Stimulated activated CD4-positive, alpha-beta T cell treated with anti-CD3 and anti-CD28 coated beads, Interleukin-12 subunit alpha, Interleukin-12 subunit beta, amount 100 ng/mL, for 48 hours (primary cell): ENCODE data around the gene WNT9A.

ENCODE experiments used
- DNase-seq, 3 donors: peaks; one replicate each; pipeline ENCODE4 v3.0.0-alpha.2; 2020; ENCODE audit warnings: low read depth in 2 of 3, low spot score in 1 of 3

WNT9A gene

DNA sequence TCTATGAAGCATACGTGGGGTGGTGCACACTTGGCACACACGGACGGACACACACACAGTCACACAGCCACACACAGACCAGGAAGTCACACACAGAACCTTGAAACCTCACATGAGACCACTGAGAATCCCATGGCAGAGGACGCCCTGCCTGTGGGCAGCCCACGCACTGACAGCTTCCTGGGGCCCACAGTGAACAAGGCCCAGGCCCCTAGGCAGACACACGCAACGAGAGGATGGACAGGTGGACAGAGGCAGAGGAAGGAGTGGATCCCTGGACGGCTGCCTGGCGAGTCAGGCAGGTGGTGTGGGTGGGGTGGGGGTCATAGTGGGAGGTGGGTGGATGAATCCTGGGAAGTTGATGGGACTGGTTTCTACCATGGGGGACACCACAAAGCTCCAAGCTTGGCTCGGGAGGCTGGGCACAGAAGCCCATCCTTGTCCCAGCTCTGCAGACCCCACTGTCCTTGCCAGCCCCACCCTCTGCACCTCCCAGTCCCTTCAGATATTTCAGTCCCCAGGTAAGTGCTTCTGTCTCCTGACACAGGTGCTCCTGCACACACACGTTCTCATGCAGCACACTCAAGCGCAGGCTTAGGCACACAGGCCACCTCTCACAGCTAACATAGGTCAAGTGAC lies 49.1 kb downstream of the WNT9A start:
- no peak for DNase-seq

DNA sequence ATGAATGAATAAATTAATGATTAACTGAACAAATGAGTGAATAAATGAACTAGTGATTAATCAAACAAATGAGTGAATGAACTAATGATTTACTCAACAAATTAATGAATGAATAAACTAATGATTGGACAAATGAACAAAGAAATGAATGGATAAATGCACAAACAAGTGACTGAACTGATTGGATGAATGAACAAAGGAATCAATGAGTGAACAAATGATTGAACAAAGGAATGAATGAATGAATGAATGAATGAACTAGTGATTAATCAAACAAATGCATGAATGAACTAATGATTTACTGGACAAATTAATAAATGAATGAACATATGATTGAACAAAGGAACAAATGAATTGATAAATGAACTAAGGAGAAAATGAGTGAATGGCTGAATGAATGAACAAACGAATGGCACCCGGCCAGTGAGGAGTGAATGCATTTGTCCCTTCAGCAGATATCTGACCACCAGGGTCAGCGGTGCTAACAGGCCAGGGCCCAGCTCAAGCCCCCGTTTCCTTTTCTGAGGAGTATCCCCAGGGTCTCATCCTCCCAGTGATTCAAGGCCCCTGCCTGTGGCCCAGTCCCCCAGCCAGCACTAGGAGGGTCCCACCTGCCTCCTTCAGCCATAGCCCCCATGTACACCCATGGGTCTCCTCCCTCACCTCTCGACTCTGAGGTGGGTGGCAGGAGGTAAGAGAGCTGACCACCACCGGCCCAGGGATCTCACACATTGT lies 49.9 kb downstream of the WNT9A start:
- DNase-seq, result no peak

DNA sequence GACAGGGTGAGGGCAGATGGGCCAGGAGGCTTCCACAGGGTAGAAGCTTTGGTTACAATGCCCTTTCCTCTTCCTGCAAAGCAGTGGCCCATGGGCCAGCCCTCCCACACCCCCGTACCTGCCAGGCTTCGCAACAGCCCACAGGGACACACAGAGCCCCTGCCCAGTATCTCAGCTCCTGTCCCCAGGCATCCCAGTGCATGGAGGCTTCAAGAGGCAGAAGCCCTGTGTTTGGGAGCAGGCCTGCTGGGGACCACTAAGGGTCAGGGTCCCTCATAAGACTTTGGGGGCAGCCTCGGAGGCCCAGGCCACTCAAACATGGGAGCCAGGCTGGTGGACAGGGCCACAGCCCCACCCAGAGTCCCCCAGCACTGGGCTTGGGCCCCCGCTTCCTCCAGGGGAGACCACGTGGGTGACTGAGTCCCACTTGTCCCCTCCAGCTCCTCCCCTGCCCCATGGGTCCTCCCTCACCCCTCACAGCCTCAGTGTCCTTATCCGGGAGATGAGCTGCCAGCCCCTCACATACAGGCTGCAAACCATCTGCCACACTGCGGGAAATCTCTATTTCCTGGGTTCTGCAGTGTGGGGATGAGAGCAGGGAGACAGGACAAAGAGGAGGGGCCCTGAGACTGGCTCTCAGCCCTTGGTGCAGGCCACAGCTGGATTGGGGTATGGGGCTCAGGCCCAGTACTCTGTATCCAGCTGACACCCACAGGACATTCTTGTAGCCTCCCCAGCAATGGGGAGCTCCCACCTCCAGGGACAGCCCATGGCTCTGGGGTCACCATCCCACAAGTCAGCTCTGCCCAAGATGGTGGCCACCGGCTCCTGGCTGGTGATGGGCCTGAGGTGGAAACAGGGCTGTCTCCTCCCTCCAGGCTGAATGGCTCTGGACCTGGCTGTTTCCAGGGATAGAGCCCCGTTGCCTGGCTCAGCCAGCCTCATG lies 50.7 kb downstream of the WNT9A start:
- DNase-seq, result no peak

DNA sequence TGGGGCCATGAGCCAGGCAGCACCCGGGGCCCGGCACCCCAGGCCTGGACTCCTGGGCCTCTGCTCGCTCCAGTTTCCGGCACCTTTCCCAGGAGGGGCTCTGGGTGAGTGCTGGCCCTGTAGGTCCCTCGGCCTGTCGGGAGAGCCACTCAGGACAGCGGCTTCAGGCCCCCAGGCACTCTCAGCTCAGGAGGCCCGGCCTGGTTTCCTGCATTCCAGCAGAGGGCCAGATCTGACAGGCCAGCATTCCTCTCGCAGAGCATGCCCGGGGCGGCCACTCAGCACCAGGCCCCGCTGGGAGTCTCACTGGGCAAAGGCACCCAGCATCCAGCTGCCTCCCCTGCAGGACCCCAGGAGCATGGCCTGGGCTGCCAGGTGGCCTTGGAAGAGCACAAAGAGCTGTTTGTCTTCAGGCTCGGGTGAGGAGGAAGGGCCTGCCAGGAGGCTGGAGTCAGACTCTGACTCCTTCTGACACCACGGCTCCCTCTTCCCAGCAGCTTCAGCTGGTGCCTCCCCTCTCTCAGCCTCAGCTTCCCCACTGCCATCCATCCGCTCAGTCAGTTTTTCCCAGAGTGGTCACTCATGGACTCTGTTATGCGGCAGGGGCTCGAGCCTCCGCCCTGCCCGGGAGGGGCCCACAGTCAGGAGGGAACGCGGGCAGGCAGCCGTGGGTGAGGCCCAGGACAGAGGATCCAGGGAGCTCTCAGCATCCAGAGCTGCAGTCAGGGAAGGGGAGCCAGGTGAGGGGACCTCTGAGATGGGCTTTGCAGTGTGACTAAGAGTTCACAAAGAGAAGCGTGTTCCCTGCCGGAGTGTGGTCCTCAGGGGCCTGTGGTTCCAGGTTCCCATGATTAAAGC lies 51.7 kb downstream of the WNT9A start:
- DNase-seq, result no peak

DNA sequence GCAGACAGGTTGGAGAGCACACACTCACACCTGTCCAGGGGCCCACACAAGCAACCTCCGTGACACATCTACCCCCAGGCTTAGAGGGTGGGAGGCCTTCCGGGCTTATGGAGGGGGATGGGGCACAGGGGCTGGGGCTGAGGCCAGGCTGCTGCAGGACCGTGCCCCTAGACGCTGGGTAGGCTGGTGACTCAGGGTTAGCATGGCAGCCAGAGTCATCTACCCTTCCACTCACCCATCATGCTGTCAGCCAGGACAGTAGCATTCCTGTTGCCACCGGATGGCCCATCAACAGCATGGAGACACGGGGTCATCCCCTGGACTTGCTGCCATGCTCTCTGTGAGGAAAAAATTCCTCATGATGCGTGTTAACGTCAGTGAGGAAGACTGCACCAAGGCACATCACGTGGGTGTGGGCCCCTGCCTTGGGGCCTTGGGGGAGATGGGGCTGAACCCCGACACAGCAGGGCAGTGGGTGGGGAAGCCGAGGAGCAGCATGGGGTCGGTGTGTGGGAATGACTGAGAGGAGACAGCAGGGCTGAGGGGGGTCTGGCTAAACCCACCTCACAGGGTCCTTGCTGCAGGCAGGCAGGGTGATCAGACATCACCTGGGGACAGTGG lies 52.8 kb downstream of the WNT9A start:
- no peak for DNase-seq

DNA sequence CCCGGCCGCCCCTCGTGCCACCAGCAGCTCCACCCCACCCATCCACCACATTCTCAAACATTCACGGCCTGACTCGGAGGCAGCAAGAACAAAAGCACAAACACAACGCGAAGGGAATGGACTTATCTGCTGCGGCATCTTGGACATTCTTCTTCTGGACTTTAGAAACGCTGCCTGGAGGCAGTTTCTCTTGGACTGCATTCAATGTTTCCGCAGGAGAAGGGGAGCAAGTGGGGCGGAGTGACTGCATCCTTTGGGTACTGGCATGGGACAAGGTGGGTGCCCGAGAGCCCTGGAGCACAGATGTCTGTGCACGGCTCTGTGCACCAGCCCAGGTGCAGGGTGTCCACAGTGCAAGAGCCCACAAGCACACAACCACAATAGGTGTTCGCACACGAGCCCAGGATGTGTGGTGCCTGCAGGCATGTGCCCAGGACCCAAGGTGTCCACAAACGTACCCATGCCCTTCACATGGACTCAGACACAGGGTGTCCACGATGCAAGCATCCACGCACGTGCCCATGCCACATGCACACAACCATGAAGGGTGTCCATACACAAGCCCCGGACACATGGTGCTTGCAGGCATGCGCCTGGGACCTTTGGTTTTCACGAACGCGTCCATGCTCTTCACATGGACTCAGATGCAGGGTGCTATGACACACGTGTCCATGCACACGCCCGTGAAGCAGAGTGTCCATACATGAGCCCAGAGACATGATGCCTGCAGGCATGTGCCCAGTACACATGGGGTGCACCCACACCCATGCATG lies 53.6 kb downstream of the WNT9A start:
- DNase-seq, result no peak

DNA sequence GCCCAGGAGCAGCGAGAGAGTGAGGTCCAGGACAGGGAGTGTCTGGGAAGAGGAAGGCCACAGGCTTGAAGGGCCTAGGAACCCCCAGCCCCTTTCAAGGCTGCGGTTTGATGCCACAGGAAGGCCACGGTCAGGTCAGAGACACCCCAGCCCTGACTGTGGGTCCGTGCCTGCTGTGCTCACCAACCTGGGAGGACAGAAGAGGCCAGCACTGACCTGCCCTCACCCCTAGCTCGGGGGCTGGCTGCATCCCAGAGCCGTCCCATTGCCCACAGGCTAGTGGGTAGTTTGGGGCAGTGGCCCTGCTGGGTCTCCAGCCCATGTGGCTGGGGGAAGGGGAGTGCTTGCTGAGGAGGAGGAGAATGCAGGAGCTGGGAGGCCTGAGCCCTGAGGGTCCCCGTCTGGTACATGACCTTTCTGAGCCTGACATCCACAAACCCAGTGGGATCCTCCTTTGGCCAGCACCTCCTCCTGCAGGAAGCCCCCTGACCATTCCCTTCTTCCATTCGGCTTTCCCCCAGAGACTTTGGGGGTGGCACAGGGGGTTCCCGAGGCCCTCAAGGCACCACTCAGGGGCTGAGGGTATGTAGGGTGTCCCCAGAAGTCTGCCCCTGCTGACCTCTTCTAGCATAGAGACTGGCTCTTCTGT lies 54.3 kb downstream of the WNT9A start:
- no peak for DNase-seq

DNA sequence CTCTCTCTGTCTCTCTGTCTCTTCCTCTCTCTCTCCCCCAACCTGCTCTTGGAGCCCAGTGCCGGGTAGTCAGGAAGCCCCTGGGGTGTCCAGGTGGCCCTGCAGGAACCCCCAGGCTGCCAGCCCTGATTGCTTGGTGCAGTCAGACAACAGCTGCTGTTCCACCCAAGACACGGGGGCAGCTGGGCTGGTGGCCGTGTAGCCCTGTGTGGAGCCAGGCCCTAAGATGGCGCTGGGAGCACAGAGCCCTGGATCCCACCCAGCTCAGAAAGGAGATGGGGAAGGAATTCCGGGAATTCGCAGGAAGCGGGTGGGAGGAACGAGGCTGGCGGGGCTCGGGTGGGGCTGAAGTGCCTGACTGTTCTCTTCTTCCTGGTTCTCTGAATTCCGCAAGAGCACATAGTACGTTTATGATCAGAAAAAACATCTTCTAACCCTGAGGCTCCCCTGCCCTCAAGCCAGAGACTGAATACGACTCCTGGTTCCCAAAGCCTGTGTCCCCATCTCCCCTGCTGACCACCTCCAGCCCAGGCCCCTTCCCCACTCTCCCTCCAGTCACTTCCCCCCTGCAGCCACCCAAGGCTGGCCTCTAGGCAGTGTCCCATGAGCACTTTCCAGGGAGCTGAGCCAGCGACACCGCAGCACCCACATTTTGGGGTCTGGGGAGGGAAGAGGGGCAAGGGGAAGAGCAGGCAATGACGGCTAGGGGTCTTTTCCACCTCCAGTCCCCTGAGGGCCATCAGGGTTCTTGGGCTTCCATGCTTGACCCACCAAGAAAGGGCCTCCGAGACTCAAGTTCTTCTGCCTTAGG lies 55.0 kb downstream of the WNT9A start:
- DNase-seq, result no peak

DNA sequence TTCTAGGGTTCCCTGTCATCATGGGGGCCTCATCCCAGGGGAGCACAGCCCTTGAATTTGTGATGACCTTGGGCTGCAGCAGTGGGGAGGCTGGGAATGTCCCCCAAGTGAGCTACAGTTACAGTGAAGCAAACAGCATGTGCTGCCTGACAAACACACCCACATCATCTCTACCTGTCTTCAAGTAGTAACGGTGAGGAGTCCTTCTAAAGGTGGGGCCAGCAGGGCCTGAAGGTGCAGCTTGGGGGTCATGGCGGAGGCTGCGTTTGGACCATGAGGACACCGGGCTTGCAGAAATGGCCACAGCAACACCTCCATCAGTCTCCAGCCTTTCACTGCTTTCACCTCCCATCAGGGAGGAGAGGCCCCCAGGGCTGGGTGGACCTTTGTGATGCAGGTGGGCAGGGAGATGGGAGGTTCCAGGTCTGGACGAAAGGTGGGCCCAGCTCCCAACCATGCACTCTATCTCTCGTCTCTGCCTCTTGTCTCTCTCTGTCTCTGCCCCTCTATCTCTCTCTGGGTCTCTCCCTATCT lies 55.7 kb downstream of the WNT9A start:
- no peak for DNase-seq

DNA sequence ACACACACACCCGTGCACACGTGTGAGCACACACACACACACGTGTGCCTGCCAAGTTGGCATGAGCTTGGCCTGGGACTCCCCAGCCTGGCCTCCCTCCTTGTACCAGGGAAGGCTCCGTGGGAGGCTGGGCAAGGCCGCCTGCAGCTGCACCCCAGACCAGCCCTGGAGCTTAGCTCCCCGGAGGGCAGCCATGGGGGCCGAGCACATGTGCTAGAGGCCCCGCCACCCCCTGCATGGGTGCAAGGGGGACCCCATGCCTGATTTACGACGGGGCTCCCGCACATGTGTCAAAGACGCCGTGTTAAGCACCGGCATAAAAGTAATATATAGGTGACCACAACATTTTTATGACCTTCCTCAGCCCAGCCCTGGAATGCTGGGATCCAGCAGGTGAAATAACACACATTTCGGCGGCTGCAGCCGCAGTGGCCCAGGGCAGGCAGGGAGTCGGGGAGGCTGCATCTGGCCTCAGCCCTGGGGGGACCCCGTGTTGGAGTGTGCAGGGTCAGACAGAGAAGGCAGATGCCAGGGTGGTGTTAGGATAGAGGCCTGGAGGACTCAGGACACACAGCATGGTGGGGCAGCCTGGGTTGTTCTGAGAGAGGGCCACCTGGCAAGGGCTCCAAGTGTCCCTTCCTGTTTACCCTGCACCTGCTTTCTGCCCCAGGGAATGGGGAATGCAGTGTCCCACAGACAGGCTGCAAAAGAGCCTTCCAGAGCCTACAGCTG lies 56.3 kb downstream of the WNT9A start:
- DNase-seq, result no peak

DNA sequence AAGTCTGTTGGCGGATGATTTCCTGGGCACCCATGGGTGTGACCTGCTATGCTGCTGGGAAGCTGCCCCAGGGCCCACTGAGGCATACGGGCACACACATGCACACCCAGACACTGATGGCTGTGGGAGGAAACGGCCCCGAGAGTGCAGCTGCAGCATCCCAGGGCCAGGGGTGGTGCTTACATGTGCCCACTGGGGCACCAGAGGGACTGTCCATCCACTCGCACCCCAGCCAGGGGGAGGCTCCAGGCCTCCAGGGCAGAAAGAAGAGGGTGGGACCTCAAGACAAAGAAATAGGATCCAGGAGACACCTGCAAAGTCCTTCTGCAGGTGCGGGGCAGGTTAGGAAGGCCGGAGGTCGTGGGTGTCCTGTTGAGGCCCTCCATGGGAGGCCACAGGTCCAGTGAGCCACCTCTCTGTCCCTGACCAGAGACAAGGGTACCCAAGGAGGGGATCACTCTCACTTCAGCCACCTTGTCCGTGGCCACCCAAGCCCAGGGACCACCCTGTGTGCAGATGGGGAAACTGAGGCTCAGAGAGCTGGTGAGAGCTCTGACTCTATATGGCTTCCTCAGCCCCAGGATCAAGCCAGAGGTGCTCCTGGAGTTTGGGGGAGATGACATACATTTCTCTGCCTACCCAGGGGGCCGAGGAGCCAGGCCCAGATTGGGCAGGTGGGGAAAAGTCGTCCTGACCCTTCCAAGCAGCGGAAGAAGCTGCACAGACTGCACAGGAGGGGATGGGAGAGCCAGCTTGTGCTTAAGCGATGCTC lies 57.1 kb downstream of the WNT9A start:
- no peak for DNase-seq

DNA sequence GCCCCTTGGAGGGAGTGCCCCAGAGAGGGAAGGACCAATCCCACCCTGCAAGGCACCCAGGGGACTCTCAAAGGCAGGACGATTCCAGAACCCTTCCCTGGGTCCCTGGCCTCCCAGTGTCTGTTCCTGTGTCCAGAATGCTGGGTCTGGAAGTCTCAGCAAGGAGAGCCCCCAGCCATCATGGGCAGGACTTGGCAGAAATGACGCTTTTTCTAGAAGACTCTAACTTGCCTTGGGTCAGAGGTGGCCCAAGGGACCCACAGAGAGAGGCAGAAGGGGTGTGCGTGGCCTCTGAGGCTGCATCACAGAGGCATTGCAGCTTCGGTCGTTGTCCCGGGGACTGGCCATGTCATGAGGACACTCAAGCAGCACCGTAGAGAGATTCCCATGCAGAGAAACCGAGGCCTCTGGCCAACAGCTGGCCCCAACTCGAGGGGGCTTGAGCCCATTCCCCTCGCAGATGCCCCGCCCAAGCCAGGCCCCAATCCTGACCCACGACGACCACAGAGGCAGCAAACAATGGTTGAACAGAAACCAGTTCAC lies 57.8 kb downstream of the WNT9A start:
- DNase-seq, result no peak

DNA sequence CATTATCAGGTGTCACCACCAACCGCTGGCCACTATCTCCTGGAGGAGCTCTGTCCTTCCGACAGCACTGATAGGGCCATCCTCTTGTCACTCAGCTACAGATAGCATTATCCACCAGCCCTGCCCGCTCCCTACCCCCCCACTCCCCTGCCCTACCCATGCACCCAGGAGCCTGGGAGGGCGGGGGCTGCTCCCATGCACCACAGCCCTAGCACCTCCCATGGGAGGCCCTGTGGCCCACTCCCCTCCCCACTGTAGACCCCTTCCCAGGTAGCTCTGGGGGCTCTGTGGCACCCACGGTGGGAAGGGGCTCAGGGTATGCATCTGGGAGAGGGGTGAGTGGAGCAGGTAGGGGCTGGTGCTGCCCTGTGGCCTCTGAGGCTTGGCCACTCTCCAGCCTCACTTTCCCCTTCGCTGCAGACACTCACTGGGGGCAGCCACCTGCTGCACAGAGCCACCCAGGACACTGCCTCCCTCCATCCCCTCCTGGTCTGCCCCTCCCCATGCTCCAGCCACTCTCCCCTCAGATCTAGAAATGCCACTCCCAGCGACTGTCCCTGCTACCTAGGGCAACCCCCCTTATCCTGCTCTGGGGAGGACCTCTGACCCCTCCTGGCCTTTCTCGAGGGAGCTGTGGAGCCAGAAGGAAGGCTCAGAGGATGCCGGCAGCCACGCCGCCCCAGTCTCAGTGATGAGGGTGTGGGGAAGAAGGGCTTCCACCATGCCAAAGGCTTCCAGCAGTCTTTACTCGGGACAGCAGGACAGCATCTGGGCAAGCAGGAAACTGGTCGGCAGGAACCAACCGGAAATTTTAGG lies 58.5 kb downstream of the WNT9A start:
- no peak for DNase-seq

DNA sequence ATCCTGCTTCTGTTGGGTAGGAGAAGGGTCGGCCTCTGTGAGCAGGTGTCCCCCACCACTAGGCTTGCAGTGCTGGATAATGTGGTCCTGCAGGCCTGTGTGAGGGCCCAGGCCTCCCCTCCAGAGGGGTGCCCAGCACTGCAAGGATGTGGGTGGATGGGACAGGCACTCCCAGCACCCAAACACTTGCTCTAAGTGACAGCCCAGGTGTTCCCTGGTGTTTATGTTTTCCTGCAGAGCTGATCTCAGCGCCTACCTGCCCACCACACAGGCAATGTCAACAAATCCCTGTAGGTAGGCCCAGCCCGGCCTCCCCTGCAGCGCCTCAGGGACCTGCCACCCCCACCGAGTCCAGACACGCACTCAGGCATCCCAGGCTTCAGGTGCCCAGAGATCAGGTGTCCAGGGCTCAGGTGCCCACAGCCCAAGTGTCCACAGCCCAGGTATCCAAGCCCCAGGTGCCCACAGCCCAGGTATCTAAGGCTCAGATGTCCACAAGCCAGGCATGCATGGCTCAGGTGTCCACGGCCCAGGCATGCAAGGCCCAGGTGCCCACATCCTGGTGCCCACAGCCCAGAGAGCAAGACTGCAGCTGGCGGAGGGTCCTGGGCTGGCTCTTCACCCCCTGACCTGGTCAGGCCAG lies 59.2 kb downstream of the WNT9A start:
- DNase-seq, result no peak
